ENCODE measurements around the gene CLCN2. TPM values are rescaled to one million over a fixed set of nuclear protein-coding genes. Genes with fewer than 3 reads are reported as not detected.

Gene CLCN2
- polyA plus RNA-seq, 1 experiment, result 2.6 TPM

DNA sequence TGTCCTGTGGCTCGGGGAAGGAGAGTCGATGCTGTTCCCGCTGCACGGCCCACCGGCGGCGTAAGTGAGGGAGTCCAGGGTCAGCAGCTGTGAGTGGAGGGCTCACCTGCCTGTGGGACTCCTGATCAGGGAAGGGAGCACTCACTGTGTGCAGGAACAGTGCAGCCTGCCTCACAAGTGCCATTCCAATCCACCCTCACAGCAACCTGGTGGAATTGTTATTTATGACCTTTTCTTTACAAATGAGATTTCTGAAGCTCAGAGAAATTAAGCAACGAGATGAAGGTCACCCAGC is 27.5 kb upstream of the CLCN2 start:
- peaks cover 4% of the 10 kb centered on the region for H3K27me3 ChIP-seq (ENCODE audit: control insufficient read depth, insufficient read depth, low read length)
- CTCF ChIA-PET, result interaction anchor here (1.0 to 1.6 kb wide), 3 partner anchors 10 to 17 kb away, joined by 3 to 4 read pairs (median 3); no protein-coding TSS in a partner anchor
- POLR2A ChIA-PET, result no interaction called here

DNA sequence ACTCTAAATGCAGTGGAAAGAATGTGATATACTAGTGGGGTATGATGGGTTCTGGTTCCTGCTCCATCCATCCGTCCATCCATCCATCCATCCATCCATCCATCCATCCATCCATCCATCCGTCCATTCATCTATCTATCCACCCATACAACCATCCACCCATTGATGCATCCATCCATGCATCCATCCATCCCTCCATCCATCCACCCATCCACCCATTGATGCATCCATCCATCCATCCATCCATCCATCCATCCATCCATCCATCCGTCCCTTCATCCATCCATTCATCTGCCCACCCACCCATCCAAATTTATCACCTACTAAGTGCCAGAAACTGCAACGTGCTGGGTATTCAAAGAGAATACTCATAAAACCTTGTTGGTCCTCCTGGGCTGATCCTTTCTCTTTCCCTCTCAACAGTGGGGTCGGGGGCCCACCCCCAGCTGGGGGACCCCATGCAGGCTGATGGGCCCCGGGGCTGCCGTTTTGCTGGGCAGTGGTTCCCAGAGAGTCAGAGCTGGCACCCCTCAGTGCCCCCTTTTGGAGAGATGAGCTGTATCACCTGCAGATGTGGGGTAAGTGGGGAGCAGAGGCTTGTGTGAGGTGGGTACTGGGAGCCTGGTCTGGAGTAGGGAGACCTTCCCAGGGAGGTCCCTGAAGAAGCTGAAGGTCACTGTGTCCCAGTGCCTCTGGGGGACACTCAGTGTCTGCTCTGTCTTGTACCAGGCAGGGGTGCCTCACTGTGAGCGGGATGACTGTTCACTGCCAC is 26.9 kb upstream of the CLCN2 start:
- no peak overlapping the region for H3K4me3 ChIP-seq (ENCODE audit: low read depth, low read length)
- ChIA-PET POLR2A (no interaction called here), CTCF (interaction anchor here (1.0 to 1.6 kb wide), 3 partner anchors 11 to 17 kb away, joined by 3 to 4 read pairs (median 3); no protein-coding TSS in a partner anchor)
- DNase-seq (ENCODE audit: low read depth), result no peak
- TF ChIP-seq, protein P1, sequence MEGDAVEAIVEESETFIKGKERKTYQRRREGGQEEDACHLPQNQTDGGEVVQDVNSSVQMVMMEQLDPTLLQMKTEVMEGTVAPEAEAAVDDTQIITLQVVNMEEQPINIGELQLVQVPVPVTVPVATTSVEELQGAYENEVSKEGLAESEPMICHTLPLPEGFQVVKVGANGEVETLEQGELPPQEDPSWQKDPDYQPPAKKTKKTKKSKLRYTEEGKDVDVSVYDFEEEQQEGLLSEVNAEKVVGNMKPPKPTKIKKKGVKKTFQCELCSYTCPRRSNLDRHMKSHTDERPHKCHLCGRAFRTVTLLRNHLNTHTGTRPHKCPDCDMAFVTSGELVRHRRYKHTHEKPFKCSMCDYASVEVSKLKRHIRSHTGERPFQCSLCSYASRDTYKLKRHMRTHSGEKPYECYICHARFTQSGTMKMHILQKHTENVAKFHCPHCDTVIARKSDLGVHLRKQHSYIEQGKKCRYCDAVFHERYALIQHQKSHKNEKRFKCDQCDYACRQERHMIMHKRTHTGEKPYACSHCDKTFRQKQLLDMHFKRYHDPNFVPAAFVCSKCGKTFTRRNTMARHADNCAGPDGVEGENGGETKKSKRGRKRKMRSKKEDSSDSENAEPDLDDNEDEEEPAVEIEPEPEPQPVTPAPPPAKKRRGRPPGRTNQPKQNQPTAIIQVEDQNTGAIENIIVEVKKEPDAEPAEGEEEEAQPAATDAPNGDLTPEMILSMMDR (IDR thresholded peaks at IDR 0.05; ENCODE audit: insufficient read depth, low read depth, low read length), result no peak
- H3K27me3 ChIP-seq (ENCODE audit: control insufficient read depth, insufficient read depth, low read length), result peaks cover 4% of the 10 kb centered on the region; the same call in 1 of the 2 replicates
- H3K36me3 ChIP-seq (ENCODE audit: control insufficient read depth, insufficient read depth, low read length), result no peaks in the 10 kb centered on the region

More for the DNA sequence above, 27.5 kb upstream of the CLCN2 start:
- DNase-seq (ENCODE audit: low read depth), result no peak
- H3K36me3 ChIP-seq (ENCODE audit: control insufficient read depth, insufficient read depth, low read length), result no peaks in the 10 kb centered on the region
- TF ChIP-seq, protein P1 (IDR thresholded peaks at IDR 0.05; ENCODE audit: insufficient read depth, low read depth, low read length), result no peak
- no peak overlapping the region for H3K4me3 ChIP-seq (ENCODE audit: low read depth, low read length)

DNA sequence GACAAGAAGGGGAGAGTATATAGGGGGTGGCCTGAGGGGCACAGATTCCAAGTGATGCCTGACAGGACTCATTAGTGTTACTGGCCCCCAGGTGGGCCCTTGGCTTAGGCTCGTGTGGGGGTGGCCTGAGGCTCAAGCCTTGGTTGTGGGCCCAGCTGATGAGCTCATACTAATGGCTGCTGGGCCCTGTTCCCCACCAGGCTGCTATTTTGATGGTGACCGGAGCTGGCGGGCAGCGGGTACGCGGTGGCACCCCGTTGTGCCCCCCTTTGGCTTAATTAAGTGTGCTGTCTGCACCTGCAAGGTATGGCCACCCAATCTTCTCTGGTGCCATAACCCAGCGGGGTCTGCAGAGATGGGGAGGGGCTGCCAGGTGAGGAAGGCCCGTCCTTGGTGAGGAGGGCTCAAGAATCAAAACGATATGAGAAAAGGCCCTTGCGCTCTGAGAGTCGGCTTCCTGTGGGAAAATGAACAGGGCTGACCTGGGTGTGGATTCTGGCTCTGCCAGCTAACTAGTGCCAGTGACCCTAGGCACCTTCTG is 25.8 kb upstream of the CLCN2 start:
- ChIA-PET POLR2A (no interaction called here), CTCF (no interaction called here)
- no peaks in the 10 kb centered on the region for H3K36me3 ChIP-seq (ENCODE audit: control insufficient read depth, insufficient read depth, low read length)
- peaks cover 4% of the 10 kb centered on the region; the same call in 1 of the 2 replicates for H3K27me3 ChIP-seq (ENCODE audit: control insufficient read depth, insufficient read depth, low read length)
- H3K4me3 ChIP-seq (ENCODE audit: low read depth, low read length), result no peak overlapping the region
- TF ChIP-seq, protein P1 (IDR thresholded peaks at IDR 0.05; ENCODE audit: insufficient read depth, low read depth, low read length), result no peak
- DNase-seq (ENCODE audit: low read depth), result no peak

DNA sequence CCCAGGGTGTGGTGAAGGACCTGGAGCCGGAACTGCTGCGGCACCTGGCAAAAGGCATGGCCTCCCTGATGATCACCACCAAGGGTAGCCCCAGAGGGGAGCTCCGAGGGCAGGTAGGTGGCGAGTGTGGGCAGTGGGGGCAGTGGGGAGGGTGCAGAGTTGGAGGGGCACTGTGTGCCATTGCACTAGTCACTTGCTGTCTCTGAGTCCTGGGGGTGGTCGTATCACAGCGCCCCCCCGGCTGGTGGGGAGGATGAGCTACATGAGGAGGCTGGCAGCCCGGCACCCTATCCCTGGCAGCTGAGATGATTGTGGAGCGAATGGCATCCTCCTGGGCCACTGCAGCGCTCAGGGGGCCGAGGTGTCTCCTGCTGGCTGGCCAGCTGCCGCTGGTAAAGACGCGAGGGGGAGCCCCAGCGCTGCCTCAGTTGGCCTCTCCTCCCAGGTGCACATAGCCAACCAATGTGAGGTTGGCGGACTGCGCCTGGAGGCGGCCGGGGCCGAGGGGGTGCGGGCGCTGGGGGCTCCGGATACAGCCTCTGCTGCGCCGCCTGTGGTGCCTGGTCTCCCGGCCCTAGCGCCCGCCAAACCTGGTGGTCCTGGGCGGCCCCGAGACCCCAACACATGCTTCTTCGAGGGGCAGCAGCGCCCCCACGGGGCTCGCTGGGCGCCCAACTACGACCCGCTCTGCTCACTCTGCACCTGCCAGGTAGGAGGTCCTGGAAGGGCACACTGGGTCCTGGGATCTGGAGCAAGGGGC is 24.8 kb upstream of the CLCN2 start:
- POLR2A ChIA-PET, result interaction anchor here (0.6 kb wide), 1 partner anchor 13 kb away, joined by 5 read pairs; no protein-coding TSS in a partner anchor
- H3K27me3 ChIP-seq (ENCODE audit: control insufficient read depth, insufficient read depth, low read length), result peaks cover 11% of the 10 kb centered on the region
- TF ChIP-seq, protein P1 (IDR thresholded peaks at IDR 0.05; ENCODE audit: insufficient read depth, low read depth, low read length), result no peak

More for the DNA sequence above, 24.8 kb upstream of the CLCN2 start:
- CTCF ChIA-PET, result interaction anchor here (1.1 kb wide), 1 partner anchor 82 kb away, joined by 3 read pairs; no protein-coding TSS in a partner anchor
- no peak overlapping the region for H3K4me3 ChIP-seq (ENCODE audit: low read depth, low read length)
- H3K36me3 ChIP-seq (ENCODE audit: control insufficient read depth, insufficient read depth, low read length), result no peaks in the 10 kb centered on the region
- no peak for DNase-seq (ENCODE audit: low read depth)
